SK-N-SH treated with all-trans-retinoic acid at 6 μM for 48 hours (cell line): ENCODE measurements around the gene MVK.

Experiments
- ARNTL ChIP-seq: fragments of 450-650 bp; formaldehyde crosslinking; IDR thresholded peaks from 2 replicates; pipeline ENCODE4 v1.5.0; 2020; ENCODE audit warnings: low read depth, mild to moderate bottlenecking, moderate library complexity, borderline replicate concordance
- CSDC2 ChIP-seq: fragments of 250-450 bp; sonication (Bioruptor Pico); IDR thresholded peaks from 2 replicates; pipeline ENCODE4 v1.5.0; 2020; ENCODE audit warnings: mild to moderate bottlenecking, moderate library complexity
- ESRRG ChIP-seq: fragments of 250-450 bp; sonication (Bioruptor Pico); IDR thresholded peaks from 2 replicates; pipeline ENCODE4 v1.6.1; 2021; ENCODE audit warnings: mild to moderate bottlenecking
- GLIS3 ChIP-seq: fragments of 250-450 bp; sonication (Bioruptor Pico); IDR thresholded peaks from 2 replicates; pipeline ENCODE4 v1.5.0; 2020; ENCODE audit warnings: mild to moderate bottlenecking, moderate library complexity
- OSR1 ChIP-seq: fragments of 250-450 bp; sonication (Bioruptor Pico); IDR thresholded peaks from 2 replicates; pipeline ENCODE4 v1.8.0; 2022; ENCODE audit warnings: moderate library complexity, mild to moderate bottlenecking, inconsistent platforms
- RARB ChIP-seq: fragments of 250-450 bp; sonication (Bioruptor Pico); IDR thresholded peaks from 2 replicates; pipeline ENCODE4 v1.8.0; 2021; ENCODE audit warnings: mild to moderate bottlenecking, moderate library complexity
- TF ChIP-seq, protein P1 (sequence below): fragments of 250-450 bp; sonication (Bioruptor Pico); IDR thresholded peaks from 2 replicates; pipeline ENCODE4 v1.8.0; 2020; ENCODE audit warnings: mild to moderate bottlenecking, moderate library complexity, borderline replicate concordance

DNA sequence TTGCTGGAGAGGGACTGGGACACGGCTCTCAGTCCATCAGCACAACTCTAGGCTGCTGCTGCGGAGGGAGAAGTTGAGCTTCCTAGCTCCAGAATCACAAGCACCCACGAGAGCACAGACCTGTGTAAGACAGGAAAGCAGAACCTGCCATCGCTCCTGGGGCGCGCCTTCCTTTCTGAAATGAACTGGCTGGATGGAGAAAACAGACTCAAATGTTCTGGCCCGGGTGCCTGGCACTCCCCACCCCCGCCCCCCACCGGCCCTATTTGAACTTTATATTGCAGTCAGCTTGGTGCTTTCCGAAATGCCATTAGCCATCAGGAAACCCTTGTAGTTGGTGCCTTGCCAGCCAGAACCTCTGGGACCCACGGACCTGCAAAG, 23.8 kb downstream of the MVK start:
- TF ChIP-seq GLIS3, result no peak
- TF ChIP-seq OSR1, result no peak
- TF ChIP-seq, protein P1, sequence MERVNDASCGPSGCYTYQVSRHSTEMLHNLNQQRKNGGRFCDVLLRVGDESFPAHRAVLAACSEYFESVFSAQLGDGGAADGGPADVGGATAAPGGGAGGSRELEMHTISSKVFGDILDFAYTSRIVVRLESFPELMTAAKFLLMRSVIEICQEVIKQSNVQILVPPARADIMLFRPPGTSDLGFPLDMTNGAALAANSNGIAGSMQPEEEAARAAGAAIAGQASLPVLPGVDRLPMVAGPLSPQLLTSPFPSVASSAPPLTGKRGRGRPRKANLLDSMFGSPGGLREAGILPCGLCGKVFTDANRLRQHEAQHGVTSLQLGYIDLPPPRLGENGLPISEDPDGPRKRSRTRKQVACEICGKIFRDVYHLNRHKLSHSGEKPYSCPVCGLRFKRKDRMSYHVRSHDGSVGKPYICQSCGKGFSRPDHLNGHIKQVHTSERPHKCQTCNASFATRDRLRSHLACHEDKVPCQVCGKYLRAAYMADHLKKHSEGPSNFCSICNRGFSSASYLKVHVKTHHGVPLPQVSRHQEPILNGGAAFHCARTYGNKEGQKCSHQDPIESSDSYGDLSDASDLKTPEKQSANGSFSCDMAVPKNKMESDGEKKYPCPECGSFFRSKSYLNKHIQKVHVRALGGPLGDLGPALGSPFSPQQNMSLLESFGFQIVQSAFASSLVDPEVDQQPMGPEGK (CRISPR knock-in tag), result no peak
- TF ChIP-seq RARB (CRISPR knock-in tag), result no peak
- no peak for TF ChIP-seq ARNTL (CRISPR knock-in tag)
- no peak for TF ChIP-seq CSDC2 (CRISPR knock-in tag)
- no peak for TF ChIP-seq ESRRG (CRISPR knock-in tag)
